GM18508 (cell line): ENCODE results near the gene CENPO.

Experiments used
- ATAC-seq: cut with Tn5 transposase; IDR thresholded peaks from one replicate; pipeline ENCODE4 v1.9.1; 2021; ENCODE audit warnings: moderate number of reproducible peaks; ENCODE audit not compliant: insufficient read depth, unreplicated experiment

Gene CENPO, protein sequence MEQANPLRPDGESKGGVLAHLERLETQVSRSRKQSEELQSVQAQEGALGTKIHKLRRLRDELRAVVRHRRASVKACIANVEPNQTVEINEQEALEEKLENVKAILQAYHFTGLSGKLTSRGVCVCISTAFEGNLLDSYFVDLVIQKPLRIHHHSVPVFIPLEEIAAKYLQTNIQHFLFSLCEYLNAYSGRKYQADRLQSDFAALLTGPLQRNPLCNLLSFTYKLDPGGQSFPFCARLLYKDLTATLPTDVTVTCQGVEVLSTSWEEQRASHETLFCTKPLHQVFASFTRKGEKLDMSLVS

DNA sequence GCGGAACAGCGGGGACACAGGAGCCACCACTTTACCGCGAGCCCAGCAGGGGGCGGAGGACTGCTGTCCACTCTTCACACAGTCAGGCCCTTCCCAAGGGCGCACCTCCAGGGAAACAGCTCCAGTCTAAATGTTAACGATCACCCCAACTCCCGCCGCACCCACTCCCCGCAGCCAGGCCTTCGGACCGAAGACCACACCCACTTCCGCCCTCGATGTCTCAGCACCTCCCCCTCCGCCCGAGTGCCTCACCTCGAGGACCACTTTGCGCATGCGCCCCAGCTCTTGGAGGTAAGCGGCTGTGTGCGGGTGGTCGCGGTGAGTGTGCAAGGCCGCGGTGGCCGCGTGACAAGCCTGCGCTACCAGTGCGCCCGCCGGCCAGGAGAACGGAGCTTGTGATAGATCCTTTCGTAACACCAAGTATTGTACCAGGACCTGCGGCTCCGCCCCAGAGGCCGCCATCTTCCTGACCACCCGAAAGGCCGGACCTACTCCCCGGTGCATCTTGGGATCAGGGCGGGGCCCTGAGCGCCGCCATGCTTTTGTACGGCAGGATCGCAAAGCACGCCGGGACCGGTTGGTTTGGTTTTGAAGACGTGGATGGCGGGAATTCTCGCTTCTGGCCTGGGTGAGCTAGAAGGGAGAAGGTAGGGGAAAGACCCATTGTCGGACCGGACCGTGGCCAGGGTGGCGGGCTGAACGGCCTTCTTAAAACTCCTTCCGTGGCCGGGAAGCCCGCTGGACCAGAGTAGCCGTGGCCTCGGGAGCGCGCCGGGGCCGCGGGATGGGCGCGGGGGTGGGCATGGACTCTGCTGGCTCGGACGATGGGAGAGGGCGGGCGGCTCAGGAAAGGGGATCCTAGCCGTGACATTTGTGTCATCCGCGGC is at the start of gene CENPO, which contains the start of gene PTRHD1:
Gene CENPO, plus strand, starts transcription at position 552 of the 887 bp plus-strand sequence. CDS start 495 bp downstream, outside the sequence.
Gene PTRHD1, minus strand, starts transcription at position 518 of the 887 bp plus-strand sequence. Its CDS starts 14 bp downstream, at position 504.
- ATAC-seq = peak; percentile 73

DNA sequence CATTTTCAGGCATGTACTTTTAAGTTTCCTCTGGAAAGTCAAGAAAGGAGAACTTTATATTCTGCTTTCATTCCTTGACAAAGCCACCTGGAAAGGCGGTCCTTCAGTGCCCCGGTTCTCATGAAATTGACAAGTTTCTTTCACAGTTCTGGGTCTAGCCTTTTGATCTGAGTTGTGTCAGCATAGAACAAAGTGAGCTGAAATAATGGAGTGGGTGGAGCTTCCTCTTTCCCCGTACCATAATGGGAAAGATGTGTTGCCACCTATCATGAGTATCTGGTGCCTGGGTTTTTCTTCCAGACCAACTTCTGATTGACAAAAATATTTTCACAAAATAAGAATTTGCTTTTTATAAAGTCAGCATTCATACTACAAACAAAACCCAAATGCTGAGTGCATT is 49.3 kb upstream of the CENPO start:
- ATAC-seq = no peak

DNA sequence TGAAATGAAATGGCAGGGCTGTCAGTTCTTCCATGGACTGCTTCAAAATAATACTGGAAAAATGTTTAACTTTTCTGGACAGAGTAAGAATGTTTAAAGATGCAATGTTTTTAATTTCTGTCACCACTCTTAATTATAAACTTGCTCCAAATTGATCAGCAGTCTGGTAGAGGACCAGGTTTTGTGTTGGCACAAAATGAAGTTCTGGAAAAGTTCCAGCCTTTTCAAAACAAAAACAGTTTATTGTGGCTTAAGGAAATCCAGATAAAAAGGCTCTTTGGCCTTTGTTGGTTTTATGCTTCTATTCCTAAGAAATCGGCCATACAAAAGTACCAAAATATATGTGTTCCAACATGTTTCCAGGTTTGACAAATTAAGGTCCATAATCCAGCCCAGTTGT is 48.9 kb upstream of the CENPO start:
- ATAC-seq = no peak

DNA sequence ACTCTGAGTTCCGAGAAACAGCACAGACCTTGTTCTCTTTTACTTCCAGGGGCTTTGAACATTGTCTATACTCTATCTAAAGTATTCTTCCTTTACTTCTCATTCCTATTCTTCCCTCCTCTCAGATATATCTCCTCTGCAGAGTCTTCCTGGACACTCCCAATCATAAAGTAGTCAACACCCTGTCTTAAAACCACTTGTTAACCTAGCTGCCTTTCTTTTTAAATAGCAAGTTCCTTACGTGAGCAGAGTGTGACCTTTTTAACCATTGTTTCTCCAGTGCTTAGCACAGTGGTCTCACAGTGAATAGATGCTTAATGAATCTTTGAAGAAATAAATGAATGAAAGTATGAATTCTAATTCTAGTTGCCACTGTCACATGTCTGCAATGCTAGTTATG is 47.4 kb upstream of the CENPO start:
- no peak for ATAC-seq

DNA sequence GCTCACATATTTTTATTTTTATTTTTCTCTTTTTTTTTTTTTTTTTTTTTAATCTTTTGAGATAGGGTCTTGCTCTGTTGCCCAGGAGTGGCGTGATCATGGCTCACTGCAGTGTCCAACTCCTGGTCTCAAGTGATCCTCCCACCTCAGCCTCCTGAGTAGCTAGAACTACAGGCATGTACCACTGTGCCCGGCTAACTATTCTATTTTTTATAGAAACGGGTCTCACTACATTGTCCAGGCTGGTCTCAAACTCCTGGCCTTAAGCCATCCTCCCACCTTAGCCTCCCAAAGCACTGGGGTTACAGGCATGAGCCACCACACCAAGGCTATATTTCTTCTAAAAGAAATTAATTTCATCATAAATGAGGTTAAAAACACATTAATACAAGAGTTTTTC is 45.9 kb upstream of the CENPO start:
- ATAC-seq = no peak

DNA sequence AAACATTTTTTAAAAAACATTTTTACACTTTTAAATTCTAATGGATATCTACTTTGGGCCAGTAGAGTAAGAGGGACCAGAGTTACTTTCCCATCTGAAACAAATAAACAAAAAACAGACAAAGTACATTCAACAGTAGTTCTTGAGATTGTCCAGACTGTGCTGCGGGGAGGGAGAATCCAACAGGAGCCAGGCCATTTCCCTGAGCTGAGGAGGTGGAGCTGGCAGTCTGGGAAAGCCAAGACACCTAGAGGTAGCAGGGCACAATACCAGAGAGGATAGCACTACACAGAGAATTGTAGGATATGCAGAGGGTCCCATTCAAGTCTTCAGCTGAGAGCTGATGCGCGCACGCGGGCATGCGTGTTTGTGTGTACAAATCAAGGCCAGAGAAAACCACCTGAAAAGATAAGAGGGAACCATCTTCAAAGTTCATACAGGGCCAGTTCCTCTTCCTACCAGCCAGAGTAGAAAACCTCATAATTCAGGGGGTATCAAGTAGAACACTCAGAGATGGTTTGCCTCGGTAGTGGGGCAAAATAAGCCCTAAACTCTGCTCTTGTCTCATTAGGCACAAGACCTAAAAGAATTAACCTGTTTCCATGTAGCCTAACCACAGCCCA is 44.0 kb upstream of the CENPO start:
- ATAC-seq = no peak

DNA sequence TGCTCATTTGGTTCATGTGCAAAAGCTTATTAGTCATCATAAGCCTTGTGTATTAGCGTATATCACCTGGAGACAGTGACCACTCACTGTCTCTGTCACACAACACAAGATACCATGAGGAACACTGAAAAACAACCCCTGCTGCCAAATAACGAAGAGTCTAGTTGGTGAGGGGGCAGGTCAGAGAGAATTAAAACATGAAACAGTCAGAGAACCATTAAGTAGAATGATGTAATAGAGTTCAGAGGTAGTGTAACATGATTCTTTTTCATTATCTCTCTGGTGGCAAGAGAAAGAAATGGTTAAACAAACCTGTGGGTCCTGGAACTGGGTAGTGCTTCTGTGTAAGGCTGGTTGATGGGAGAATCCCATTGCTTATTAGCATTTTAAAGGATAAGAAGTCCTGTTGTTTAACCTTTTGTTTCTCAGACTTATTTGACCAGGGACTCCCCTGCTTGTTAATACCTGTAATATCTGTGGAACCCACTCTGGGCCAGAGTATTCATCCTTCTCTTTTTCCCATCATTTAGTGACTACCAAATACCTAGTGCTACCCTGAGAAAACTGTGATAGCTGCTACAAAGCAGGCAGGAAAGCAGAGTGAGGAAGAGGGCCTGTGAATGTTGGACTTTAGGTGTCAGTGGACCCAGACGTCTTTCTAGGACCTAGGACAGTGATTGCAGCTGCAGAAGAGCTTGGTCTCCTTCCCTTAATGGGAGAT is 38.1 kb upstream of the CENPO start:
- ATAC-seq = no peak

DNA sequence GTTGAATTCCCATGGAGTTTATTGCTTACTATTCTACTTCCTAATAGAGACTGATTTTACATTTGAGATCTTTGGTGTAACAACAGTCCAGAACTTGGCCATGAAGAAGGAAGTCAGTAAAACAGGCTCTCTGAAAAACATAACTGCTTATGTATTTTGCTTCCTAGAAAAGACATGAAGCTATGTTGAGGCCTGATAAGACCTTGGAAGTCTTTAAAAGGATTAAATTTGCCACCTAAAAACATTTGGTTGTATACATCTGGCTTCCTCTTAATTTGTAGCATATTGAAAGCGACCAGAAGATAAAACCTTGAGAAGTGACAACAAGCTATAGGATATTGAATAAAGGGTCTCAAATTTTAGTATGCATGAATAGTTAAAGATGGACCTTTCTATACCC is 36.4 kb upstream of the CENPO start:
- ATAC-seq = no peak

DNA sequence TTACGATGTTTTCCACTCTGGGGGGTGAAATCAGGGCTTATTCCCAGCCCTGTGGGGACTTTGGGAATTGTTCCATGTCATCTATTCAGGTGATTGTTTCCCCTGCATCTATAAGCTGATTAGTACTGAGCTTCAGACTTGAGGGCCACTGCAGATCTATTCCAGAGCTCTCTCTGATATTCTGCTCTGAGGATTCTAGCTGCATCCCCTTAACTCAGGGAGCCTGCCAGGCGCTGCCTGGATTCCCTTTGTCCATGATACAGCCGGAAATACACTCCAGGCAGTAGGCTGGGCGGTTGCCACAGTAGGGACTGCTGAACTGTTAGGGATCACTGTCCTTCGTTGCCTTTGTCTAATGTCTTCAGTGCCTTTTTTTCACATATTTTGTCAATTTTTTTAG is 31.4 kb upstream of the CENPO start:
- ATAC-seq = no peak

DNA sequence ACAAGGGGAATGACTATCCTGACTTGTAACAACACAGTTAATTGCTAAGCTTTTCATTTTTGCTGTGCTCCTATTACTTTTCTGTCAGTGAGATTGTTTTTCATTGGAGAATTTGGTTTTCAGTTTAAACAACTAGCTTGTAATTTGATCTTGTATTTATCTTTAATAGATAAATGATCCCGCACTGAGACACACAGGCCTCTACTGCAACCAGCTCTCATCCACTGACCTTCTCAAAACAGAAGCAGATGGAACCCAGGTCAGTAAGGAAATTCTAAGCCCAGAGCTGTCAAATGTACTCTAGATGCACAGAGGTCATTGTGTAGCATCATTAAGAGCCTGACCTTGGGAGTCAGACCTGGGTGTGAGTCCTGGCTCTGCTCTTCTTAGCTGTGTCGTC is 30.7 kb upstream of the CENPO start:
- ATAC-seq = no peak

DNA sequence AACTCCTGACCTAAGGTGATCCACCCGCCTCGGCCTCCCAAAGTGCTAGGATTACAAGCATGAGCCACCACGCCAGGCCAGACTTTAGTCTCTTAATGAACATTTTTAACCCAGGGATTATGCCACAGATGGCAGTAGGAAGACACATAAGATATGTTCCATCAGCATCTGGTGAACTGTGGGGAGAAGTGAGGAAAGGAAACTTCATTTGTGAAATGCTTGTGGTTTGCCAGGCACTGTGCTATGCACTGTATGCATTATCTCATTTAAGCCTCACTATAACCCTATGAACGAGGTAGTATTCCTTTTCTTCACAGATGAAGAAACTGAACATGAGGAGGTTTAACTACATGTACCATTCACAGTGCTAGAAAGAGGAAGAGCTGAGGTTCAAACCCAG is 29.4 kb upstream of the CENPO start:
- no peak for ATAC-seq

DNA sequence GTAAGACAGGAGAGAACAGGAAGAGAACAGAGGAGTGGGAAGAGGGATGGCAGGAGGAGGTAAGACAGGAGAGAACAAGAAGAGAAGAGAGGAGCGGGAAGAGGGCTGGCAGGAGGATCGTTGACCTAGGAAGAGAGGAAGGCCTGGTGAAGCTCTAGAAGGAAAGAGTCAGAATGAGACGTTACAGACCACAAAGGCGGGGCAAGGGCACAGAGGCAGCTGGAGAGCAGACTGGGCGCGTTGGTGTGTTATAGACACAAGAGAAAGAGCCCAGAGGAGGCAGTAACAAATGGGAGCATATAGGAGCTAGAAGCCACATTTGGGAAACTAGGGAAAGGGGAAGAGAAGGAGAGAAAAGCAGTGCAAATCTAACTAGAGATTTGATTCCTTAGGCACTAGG is 26.6 kb upstream of the CENPO start:
- no peak for ATAC-seq

DNA sequence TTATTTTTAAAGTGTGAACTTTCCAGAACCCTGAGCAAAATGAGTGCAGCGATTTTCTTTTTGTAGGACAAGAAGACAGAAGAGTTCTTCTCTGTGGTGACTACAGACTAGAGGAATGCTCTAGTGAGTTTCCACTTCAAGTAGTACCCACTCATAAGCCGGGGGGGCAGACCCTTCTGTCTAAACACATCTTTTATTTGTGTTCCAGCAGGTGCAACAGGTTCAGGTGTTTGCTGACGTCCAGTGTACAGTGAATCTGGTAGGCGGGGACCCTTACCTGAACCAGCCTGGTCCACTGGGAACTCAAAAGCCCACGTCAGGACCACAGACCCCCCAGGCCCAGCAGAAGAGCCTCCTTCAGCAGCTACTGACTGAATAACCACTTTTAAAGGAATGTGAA is 25.2 kb upstream of the CENPO start:
- no peak for ATAC-seq

DNA sequence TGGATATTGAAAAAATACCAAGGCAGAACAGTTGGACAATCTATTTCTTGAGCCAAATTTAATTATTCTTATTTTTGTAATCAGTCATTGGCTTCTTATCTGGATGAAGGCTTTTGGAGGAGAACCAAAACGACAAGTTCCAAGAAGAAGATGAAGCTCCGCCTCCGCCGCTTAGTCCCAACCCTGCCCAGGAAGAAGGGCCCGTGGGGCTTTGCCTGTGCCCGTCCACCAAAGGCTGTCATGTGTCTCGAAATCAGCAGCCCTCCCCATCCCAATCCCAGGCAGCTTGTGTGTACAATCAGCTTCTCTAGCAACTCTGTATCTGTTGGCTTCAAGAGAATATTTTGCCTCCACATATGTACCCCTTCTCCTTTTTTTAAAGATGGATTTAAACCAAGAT is 24.6 kb upstream of the CENPO start:
- ATAC-seq = no peak

DNA sequence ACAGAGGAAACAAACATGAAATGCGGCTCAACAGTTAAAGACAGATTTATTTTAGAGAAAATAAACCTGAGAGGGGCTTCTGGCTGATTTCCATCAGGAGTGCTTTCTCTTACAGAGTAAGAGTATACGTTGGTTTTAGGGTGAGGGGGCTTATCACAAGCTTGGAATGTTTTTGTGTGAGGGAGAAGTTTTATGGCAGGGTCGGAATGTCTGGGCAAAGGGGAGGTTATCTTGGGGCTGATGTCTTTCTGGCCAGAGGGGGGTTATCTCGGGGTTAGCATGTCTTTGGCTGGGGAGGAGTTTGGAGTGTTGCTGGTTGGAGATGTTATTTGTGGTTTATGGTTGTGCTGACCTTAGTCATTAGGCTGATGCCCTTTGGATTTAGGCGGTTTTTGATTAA is 22.2 kb upstream of the CENPO start:
- no peak for ATAC-seq

DNA sequence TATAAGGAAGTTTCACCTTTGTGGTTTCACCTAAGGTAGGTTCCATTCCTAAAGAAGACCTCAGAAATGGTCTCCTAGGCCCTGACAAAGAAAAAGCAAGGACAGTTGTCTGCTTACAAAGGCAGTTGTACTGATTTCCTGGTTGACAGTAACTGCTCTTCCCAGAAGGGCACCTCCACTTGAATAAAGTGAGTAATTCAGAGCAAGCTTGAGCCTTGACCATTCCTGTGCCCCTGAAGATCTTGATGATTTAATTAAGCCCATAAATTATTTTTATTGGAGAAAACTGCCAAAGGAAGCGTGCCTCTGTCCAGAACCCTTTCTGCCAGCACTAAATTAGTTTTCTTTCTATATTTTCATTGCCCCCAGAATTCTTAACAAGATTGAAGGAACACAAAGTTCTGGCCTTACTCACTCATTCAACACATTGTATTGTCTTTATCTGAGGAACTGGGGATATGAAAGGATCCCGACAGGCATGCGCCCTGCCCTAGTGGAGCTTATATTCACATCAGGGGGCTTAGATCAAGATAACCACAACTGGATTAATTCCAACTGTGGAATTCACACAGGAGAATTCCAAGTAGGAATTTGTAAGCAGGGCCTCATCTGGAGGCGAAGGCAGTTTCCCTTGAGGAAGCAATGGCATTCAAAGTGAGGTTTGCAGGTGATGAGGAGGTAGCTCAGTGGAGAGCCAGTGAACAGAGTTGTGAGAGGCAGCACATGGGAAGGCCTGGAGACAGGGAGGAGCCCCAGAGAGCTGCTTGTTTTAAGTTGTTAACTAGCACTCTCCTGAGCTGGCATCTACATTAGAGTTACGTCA is 21.2 kb upstream of the CENPO start:
- no peak for ATAC-seq

DNA sequence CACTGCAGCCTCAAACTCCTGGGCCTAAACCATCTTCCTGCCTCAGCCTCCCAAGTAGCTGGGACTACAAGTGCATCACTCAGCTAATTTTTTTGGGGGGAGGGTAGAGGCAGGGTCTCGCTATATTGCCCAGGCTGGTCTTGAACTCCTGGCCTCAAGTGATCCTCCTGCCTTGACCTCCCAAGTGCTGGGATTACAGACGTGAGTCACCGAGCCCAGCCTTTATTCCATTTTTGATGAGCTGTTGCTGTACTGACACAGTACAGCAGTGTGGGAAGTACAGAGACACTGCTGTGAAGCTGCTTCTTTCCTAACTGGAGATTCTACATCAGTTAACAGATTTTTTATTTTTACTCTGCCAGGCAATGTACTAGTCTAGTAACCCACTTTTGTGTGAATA is 18.9 kb upstream of the CENPO start:
- ATAC-seq = no peak

DNA sequence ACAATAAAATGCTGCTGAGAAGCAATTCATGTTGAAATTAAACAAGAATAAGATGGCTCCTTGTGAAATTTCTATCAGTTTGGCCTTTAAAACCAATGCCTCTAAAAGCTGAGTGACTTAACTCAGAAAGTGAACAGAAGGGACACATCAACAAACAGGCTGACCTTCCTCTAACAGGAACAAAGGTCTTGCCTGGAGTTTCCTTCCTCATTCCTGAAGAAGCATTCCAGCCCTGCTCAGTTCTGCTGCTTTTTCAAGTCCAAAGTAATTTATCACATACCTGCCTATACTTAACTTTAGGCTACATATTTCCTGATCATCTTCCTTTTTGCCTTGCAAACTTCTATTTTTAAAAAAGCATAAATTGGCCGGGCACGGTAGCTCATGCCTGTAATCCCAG is 14.1 kb upstream of the CENPO start:
- ATAC-seq = no peak

DNA sequence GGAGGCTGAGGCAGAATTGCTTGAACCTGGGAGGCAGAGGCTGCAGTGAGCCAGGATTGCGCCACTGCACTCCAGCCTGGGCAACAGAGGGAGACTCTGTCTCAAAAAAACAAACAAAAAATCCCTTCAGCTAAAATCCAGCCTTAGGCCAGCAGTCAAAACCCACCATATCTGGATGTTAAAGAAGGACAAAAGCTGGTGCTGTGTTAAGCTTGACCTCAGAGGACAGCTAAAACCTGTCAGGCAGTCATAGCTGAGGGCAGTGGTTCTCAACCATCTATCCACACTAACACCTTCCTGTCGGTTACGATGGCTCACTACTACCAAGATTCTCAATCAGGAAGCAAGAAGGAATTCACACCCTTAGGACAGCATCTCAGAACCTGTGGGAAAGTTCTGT is 9.6 kb upstream of the CENPO start:
- no peak for ATAC-seq
